Endothelial cell of hepatic sinusoid (primary cell): Measurements from ENCODE around the gene CHRNA1.

Experiments used
- in situ Hi-C: cut with HindIII; loops from 2 replicates; pipeline ENCODE4 v1.10.0; 2017; ENCODE audit warnings: low sequenced_read_pairs

The CHRNA1 gene

DNA sequence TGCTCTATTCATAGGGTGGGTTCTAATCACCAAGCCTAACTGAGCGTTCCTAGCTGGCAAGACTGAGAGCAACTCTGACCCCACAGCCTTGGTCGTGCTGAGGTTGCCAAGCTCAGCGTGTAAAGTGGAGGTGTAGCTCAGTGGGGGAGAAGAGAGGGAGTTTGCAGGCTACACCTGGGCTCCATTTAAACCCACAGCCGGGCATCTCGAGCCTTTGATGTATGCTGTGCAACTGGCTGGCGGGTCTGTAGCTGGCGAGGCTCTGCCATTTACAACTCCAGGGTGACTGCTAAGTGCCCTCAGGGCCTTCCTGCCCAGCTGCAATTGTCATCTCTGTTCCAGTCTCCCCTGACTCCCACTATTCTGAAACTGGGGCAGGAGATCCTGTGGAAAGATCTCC is 20.0 kb upstream of the CHRNA1 start:
- in situ Hi-C loops, result no loop called here

DNA sequence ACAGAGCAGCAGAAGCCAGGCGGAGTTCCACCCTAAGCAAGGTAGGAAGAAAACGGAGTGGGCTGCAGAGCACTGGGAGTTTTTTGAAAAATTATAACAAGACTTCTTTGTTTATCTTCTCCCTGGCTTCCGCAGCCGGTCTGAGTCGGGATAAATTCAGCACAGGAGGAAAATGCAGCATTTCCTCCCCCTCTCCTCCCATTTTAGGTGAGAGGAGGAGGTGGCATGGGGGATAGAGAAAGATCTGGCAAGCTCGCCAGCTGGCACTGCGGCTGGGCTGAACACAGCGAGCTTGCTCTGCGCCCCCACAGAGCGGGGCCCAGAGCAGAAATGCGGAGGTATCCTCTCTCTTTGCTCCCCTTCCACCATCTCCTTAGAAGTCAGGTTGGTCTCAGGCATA is 17.7 kb upstream of the CHRNA1 start:
- in situ Hi-C loops, result no loop called here

DNA sequence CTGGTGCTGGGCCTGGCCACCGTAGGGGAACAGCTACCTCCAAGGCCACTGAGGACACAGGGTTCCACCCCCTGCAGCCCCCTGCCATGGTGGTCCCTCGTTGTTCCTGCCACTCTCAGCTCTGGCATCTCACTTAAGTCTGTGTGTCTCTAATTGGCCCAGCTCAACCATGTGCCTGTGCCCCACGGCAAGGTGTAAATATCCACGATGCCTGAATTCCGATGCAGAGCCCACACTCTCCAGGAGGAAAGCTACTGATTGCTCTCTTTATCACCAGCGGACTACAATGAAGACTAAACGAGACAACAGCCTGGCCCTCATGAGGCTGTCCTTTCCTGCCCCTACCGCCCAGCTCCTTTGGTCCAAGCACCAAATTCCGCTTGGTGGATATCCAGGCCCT is 17.0 kb upstream of the CHRNA1 start:
- in situ Hi-C loops, result no loop called here

DNA sequence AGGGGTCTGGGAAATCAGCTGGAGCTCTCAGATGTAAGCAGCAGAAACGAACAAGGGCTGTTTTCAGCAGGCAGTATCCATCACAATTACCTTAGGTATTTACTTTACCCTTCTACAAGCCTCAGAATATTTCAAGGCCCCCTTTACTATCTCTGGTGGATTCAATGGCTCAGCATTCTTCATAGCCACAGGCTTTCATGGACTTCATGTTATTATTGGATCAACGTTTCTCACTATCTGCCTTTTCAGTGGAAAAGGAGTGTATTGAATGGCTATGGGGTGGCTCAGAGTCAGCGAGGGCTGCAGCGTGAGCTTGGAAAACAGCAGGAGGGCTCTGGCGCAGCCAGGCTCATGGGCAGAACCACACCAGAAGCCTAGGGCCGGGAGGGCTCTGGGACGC is 16.6 kb upstream of the CHRNA1 start:
- in situ Hi-C loops, result no loop called here

DNA sequence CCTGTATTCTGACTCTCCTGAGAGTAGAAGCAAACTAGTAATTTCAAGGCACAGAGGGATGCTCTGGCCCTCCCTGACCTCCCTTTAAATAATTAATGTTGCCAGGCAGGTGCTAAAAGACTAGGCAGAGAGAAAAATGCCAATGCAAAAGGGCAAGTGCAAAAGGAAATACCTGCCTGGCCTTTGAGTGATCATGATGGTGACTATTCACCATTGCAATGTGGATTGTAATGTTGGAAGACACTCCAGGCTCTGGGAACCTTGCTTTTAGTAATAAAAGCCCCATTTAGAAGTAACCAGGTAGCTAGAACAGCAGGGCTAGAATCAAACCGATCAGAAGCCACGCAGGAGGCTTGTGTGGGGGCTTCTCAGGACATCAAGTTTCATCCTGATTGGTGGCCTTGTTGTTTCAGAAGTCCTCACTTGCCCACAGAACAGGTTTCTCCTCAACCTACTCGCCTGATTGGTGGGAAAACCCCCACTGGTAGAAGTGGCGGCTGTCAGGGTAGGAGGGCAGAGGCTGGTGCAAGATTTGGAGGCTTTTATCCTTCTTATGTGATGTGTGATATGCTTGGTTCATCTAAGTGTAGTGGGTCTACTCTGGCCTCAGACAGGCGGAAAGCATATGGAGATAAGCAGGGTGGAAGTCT is 16.0 kb upstream of the CHRNA1 start:
- in situ Hi-C loops, result no loop called here

DNA sequence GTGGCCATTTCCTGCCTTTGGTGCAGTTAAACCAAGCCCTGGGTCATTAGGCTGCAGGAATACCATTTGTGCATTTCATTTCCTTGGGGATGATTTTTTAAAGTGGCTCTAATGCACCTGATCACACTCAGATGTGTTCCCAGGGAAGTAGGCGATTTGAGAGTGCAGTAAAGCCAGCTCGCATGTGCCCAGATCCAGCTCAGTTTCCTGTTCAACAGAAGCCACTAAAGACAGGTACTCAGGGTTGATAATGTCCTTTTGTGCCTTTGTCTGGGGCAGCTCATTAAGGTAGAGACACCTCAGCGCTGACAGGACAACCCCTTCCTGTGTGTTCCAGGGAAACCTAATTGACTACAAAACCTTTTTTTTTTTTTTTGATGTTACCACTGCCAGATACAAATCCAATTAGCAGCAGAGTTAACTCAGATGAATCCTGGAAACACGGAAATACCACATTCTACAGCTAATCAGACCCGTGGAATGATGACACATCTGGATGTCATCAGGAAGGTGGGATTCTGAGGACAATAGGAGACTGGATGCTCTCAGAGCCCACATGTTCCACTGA is 15.2 kb upstream of the CHRNA1 start:
- in situ Hi-C loops, result no loop called here

DNA sequence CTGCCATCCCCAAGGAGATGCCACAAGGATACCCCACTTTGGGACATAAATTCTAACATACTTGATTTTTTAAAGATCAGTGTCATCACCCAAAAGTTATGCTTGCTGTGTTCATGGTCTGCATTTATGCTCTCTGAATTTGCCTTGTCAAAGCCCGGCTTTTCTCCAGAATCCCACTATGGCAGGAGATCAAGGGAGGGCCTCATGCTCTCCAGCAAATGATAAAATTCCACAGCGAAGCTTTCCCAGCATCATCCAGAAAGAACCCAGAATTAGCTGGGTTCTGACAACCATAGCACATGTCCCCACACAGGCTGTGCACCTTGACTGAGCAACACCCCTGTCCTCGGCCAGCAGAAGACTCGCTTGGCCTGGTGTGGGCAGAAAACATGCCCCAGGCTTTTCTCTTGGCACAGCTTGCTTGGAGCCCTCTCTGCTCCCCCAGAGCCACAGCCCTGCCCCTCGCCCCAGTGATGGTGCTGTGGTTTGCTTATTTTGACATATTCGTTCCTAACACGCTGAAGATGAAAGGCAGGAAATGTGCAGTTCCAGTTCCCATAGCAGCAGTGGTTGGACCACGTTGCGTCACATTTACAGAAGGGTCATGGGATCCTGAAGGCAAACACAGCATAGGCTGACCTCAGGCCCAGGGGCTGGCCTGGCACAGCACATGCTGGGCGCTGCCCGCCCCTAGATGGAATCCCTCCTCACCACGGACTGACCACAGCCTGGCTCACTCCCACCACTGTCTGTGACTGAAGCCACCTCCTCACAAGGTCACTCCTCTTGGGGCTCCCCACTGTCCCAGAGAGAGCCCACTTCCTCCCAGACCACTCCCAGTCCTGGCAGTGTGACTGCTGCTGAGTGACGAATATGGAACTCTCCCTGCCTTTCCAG is 14.1 kb upstream of the CHRNA1 start:
- in situ Hi-C loops, result no loop called here

DNA sequence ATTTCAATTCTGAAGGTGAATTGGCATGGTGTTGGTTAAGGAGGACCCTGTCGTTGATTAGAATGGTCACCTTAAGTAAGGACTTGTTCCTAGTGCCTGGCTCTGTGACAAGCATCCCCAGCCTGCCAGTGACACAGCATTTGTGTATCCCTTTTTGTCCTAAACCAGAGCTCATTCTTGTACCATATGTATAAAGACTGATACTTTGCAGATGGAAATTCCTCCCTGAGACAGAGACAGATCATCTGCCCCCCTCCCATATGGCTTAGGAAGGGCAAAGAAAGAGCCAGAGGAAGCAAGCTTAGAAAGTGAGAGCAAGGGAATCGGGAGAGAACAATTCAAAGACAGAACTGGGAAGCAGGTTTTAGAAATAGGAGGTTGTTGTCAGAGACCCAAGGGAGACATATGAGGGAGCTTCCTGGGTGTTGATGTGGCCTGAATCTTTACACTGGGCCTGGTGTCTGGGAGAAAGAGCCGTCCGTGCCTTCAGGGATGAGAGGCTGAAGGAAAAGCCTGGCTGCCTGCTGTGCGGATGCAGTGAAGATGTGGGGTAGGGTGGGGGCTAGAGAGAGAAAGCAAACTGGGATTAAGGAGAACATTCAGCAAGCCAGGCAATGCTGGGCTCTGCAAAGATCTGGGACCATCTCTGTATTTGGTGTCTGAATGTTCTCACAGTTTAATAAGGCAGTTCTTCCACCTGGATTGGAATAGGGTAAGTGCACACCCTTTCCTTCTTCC is 13.2 kb upstream of the CHRNA1 start:
- in situ Hi-C loops, result no loop called here

DNA sequence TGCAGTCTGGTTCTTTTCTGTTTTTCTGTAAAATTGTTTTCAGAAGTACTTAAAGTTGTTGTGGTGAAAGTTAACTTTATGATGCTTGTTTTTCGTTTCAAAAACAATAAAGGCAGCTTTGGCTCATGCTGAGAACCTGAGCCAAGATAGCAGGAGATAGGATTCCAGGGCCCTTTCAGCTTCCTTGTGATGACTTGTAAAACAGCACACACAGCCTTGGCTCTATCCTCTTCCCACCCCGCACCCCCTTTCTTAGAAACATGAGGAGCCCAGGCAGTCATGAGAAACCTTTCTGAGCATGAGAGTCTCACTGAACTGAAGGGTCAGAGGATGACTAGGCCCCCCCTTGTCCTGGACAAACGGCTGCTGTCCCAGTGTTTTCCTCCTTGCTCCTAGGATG is 12.4 kb upstream of the CHRNA1 start:
- in situ Hi-C loops, result no loop called here

DNA sequence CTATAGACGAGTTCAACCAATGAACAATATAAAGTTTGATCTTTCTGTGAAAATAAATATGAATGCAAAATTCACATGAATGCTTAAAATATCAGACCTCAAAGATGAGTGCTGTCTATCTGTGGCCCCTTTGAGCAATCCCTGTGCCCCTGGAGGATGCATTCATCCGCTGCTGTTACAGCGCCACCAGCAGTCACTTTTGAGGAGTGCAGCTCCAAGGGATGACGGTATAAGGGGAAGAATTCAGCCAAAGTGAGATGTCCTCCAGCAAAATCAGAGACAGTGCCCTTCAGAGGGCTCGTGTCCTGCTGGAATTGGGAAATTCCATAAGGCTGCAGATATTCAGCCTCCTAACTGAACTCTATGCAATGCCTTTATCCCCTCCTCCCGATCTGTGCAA is 12.0 kb upstream of the CHRNA1 start:
- in situ Hi-C loops, result no loop called here

DNA sequence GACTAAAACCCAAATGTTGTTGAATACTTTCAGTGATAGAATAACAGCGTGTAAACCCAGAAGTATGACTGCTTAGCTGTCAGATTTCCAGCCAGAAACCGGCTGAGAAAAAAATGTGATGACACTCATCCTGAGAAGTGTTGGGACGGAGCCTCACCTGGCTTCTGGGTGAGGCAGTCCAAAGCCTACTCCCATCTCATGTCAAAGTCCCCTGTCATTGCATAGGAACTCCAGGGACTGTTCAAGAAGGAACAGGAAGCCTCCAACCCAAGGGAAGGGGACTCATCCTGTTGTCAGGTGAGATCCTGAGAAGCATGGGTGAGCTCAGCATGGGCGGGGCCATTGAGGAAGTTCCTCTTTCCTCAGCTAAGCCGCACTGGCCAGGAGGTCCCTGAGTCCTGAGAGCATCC is 11.3 kb upstream of the CHRNA1 start:
- in situ Hi-C loops, result no loop called here

DNA sequence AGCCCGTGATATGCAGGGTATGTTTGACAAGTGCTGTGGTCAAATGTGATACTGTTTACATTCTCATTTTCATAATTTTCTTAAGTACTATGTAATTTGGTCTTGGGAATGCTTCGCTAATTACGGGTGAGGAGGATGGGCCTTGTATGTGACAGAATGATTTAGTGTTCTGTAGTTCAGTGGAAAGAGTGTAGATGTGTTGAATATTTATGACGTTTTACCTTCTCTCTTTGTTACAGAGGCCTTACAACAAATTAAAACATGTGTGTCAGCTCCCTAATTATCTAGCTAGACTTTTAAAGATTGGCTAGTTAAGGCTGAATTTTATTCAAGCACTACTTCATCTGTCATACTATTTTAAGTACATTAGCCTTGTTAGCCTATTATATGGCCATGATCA is 10.6 kb upstream of the CHRNA1 start:
- in situ Hi-C loops, result loop anchor here (5.0 kb wide), 1 partner anchor 197 kb away; no protein-coding TSS in a partner anchor

DNA sequence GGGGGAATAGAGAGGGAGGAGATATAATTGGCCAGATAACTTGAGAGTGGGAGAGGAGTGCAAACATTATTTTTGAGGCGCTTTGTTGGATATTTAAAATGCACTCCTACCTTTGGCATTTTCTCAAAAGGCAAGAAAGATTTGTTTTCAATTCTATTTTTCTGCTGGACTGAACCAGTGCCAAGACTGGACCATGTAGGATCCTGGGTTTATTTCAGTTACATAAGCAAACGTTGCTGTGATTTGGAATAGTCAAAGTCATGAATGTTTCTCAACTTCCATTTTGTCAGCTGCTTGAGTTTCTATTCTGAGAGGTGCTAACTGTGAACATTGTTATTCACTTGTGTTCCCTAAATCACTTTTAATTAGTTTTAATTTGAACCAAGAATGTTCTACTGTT is 8.9 kb upstream of the CHRNA1 start:
- in situ Hi-C loops, result loop anchor here (5.0 kb wide), 1 partner anchor 199 kb away; no protein-coding TSS in a partner anchor

DNA sequence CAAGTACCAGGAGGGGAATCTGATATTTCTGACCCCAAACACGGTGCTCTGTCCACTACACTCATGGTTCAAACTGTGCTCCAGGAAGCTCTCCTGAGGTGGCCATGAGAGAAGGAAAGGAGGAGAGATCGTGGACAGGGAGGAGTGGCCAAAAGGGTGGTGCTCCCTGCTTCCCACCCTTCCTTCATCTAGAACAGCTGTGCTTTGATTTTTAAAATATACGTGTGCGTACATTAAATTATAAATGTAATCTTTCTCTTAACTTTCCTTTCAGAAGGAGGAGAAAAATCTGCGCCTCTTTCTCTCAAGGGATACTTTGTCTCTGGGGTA is 8.2 kb upstream of the CHRNA1 start:
- in situ Hi-C loops, result loop anchor here (5.0 kb wide), 1 partner anchor 200 kb away; no protein-coding TSS in a partner anchor

DNA sequence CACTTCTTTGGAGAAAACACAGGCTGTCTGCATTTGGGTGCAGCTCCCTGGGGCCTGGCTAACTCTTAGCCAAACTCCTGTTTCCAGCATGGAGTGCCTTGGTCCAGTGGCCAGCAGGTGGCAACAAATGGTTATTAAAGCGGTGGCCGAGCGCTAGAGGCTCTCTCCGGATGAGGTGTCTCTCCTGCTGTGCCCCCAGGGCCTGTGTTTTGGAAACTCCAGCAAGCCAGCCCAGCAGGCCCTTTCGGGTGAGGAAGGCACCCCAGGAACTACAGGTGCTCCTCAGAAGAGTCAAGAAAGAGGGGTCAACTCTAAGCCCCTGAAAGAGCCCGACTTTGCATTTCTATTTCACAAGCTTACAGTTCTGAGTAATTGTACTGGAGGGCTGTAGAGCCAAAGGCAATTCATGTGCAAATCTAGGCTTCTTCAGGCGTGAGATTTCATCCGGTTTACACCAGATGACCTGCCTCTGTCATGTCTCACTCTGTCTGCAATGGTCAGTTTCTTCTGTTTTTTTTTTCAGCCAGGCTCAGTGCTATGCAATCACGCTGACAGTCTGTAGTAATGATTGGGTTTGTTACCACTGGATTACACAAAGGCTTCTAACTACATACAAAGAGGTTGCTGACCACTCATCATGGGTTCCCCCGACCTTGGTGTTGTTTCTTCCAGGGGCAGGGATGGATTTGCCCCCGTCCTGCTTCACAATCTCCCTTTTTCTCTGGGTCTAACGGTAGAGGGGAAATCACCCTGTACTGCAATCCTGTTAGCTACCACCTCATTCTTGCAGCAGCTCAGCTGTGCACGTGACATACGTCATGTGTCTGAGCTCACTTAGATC is 7.6 kb upstream of the CHRNA1 start:
- in situ Hi-C loops, result loop anchor here (5.0 kb wide), 1 partner anchor 200 kb away; no protein-coding TSS in a partner anchor

DNA sequence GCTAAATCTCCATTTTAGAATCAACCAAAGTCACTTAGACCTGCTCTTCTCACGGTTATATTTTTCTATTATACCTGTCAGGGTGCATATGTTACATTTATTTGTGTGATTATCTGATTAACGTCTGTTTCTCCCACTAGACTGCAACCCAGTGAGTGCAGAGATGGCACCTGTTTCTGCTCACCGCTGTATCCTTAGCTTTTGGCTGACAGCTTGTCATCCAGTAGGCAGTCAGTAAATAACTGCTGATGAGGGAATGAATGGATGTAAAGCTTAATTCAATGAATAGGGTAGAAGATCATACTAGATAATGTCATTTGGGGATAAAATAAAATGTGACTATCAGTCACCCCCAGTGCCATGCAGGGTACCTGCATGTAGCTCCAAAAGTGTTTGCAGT is 6.9 kb upstream of the CHRNA1 start:
- in situ Hi-C loops, result loop anchor here (5.0 kb wide), 1 partner anchor 201 kb away; no protein-coding TSS in a partner anchor

DNA sequence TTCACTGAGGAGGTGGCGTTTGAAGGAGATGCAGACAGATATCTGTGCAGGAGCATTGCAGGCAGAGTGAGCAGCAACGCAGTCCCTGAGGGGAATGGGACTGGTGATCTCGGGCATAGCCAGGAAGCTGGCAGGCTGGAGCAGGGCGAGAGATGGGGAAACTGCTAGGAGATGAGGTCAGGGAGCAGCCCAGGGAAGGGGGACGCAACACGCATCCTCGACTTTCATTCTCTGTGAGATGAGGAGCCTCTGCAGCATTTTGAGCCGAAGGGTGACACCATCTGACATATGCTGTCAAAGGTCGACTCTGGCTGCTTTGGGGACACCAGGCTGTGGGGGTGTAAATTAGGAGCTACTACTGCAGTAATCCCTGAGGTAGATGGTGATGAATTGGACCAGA is 4.3 kb upstream of the CHRNA1 start:
- in situ Hi-C loops, result no loop called here

DNA sequence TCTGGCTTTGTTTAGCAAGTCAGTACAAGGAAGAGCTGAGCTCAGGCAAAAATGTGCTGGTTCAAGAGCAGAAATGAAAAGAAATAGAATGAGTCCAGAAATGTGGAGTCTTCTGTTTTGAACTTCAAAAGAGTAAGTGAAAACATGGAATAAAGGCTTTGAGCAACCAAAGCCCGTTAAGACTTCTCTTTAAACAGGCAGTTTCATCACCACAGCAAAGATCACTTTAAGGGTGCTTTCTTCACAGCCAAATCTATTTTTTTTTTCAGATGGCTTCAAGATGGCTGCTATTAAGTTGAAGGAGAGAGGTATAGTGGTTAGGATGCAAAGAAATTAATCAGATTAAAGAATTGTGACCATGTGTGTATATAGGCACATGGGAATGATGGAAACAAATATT is 2.0 kb upstream of the CHRNA1 start:
- in situ Hi-C loops, result no loop called here

DNA sequence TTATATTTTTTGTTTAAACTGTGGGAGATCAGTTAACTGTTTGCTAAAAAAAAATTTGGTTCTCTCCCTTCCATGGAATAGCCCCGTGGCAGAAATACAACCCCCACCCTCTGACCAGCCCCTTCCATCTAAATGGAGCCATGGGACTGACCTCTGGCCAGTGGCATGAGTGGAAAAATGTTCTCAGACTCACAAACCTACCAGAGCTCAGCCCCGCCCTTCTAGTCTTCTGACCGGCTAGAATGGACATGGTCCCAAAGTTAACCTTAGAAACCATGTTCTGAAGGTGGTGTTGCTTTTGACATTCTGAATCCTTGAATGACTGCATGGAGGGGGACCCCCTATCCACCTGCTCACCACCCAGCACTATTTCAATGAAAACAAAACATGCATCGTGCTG is 1.3 kb upstream of the CHRNA1 start:
- in situ Hi-C loops, result no loop called here

DNA sequence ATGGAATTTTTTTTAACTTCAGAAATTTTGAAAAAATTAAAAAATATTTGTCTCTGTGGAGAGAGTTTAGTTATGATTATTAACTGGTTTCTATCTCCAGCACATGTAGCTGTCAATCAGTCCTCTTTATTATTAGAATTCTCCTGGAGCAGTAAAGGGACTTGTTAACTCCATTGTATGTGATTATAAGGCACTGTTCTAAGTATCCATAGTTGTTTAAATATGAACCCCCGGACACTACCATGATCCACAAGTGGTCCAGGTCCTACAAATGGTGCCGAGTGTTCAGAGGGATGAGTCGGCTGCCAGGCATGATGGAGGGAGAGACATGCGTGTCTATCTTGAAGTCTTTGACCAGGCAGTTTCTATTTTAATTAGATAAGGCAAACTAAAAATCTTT is 492 bp downstream of the CHRNA1 start:
- in situ Hi-C loops, result no loop called here
